Activated naive CD8-positive, alpha-beta T cell treated with anti-CD3 and anti-CD28 coated beads, Interleukin-2, amount 50 U/mL, for 24 hours (primary cell): ENCODE measurements around the gene DLG2.
"Not testable (repeated sequence)": the region's sequence is repeated elsewhere in the genome, so short reads cannot be mapped to it uniquely, and the experiment has no call there.

Experiments used
- ATAC-seq: fragments of 150-1000 bp; cut with Tn5 transposase; one replicate; pipeline ENCODE4 v1.10.0; 2021
- DNase-seq: peaks from one replicate; pipeline ENCODE4 v3.0.0; 2021
- H3K27ac Mint-ChIP-seq: one replicate; pipeline ENCODE4 v1.8.0; 2021; ENCODE audit warnings: mild to moderate bottlenecking, mixed read lengths
- H3K27me3 Mint-ChIP-seq: one replicate; pipeline ENCODE4 v1.8.0; 2021; ENCODE audit warnings: mixed read lengths
- H3K36me3 Mint-ChIP-seq: one replicate; pipeline ENCODE4 v1.8.0; 2021; ENCODE audit warnings: low read depth, mixed read lengths
- H3K4me1 Mint-ChIP-seq: one replicate; pipeline ENCODE4 v1.8.0; 2021; ENCODE audit warnings: mixed read lengths
- H3K4me3 Mint-ChIP-seq: one replicate; pipeline ENCODE4 v1.8.0; 2021; ENCODE audit warnings: mild to moderate bottlenecking, moderate library complexity, mixed read lengths
- H3K9me3 Mint-ChIP-seq: one replicate; pipeline ENCODE4 v1.8.0; 2021; ENCODE audit warnings: mixed read lengths

DLG2 gene

GRCh38 chr11:85318573-85318972 is 308.6 kb downstream of the DLG2 start:
- peaks cover 8% of the 10 kb centered on the region for H3K9me3 Mint-ChIP-seq
- H3K36me3 Mint-ChIP-seq: no peaks in the 10 kb centered on the region
- no peaks in the 10 kb centered on the region for H3K27me3 Mint-ChIP-seq
- no peak overlapping the region for H3K27ac Mint-ChIP-seq
- DNase-seq: no peak
- peaks cover 2% of the 10 kb centered on the region for H3K4me1 Mint-ChIP-seq
- H3K4me3 Mint-ChIP-seq: no peak overlapping the region
- ATAC-seq: no peak

DNA sequence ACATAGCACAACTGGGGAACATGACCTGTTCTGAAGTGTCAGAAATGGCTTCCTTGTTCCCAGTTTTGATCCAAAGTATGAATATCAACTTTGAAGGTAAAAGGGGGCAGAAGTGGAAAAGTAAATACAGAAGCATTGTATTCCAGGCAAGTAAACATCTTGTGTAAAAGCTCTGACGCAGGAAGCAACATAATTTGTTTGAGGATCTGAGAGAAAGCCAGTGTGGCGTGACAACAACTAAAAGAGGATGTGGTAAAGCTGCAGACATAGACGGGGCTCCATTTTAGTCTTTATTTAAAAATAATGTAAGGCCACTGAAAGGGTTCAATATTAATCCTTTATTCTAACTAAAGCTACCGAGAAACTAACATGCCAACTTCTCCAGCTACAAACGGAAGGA is 310.2 kb downstream of the DLG2 start:
- Mint-ChIP-seq H3K4me3 (no peak overlapping the region), H3K27ac (no peak overlapping the region), H3K27me3 (no peaks in the 10 kb centered on the region), H3K9me3 (peaks cover 8% of the 10 kb centered on the region), H3K36me3 (no peaks in the 10 kb centered on the region), H3K4me1 (peaks cover 2% of the 10 kb centered on the region)
- ATAC-seq: no peak
- no peak for DNase-seq

DNA sequence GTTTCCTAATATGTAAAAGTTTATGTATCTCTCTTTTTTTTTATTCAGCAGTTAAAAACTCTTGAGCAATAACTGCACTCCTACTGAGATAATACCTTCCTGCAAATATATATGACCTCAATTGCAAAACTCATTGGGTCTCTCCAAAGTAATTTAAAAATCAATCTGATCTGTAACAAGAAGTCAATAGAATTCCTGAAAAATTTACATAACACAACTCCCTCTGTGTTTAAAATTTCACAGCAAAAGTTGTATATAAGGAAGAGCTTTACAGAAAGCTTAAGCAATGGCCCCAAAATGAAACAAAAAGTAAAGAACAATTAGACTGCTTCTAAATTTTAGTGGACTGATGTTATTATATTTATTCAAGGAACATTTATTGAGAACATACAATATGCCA is 313.4 kb downstream of the DLG2 start:
- no peak overlapping the region for H3K4me3 Mint-ChIP-seq
- ATAC-seq (no peak), DNase-seq (no peak)
- H3K27ac Mint-ChIP-seq: no peak overlapping the region
- peaks cover 2% of the 10 kb centered on the region for H3K4me1 Mint-ChIP-seq
- no peaks in the 10 kb centered on the region for H3K36me3 Mint-ChIP-seq
- no peaks in the 10 kb centered on the region for H3K27me3 Mint-ChIP-seq
- peaks cover 11% of the 10 kb centered on the region for H3K9me3 Mint-ChIP-seq

- Mint-ChIP-seq H3K4me3 (no peak overlapping the region), H3K9me3 (peaks cover 7% of the 10 kb centered on the region), H3K36me3 (no peaks in the 10 kb centered on the region), H3K27me3 (no peaks in the 10 kb centered on the region), H3K27ac (no peak overlapping the region), H3K4me1 (no peaks in the 10 kb centered on the region)
- no peak for ATAC-seq
- DNase-seq: no peak
Observed at GRCh38 chr11:85310479-85310878, 316.7 kb downstream of the DLG2 start.

GRCh38 chr11:85307366-85307765 is 319.8 kb downstream of the DLG2 start:
- no peaks in the 10 kb centered on the region for H3K36me3 Mint-ChIP-seq
- peaks cover 3% of the 10 kb centered on the region for H3K9me3 Mint-ChIP-seq
- no peak overlapping the region for H3K27ac Mint-ChIP-seq
- H3K4me3 Mint-ChIP-seq: no peak overlapping the region
- ATAC-seq (no peak), DNase-seq (no peak)
- H3K27me3 Mint-ChIP-seq: no peaks in the 10 kb centered on the region
- no peaks in the 10 kb centered on the region for H3K4me1 Mint-ChIP-seq

DNA sequence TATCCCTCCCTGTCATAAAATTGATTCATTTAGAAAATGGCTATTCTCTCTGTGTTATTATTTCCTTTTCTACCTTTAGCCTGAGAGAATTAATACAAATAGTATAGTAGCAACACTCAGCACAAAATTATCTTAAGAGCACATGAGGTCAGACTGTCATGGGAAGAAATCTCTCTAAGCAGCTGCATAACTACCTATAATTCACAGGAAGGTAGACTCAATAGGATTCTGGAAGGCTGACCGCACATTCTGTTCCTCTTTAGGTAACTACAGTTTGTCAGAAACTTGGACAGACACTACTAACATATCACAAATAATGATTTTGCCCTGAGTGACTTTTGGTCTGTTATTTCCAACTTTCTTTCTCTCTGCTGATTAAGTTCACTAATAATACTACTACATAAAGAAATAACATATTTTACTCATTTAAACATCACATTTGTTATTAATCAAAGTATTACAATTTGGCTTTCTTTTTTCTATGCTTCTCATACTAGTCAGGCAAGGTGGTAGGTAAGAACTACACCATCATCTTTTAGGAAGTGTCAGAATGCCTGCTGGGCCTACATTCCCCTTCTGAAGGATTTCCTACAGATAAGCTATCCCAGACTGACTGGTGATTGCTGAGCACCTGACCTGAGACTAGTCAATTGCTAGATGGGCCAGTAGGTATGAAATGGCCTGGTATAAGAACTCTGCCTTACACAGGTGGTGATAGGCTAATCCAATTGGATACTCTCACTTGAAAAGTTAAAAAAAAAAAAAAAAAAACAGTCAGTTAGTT is 325.1 kb downstream of the DLG2 start:
- H3K27ac Mint-ChIP-seq: no peak overlapping the region

GRCh38 chr11:85299258-85299942 is 327.7 kb downstream of the DLG2 start:
- no peaks in the 10 kb centered on the region for H3K4me1 Mint-ChIP-seq
- H3K27me3 Mint-ChIP-seq: no peaks in the 10 kb centered on the region
- DNase-seq (no peak), ATAC-seq (no peak)
- H3K36me3 Mint-ChIP-seq: no peaks in the 10 kb centered on the region
- no peak overlapping the region for H3K27ac Mint-ChIP-seq
- no peaks in the 10 kb centered on the region for H3K9me3 Mint-ChIP-seq
- H3K4me3 Mint-ChIP-seq: no peak overlapping the region

More for the DNA sequence above, 325.1 kb downstream of the DLG2 start:
- DNase-seq: no peak
- no peaks in the 10 kb centered on the region for H3K4me1 Mint-ChIP-seq
- no peak for ATAC-seq
- no peaks in the 10 kb centered on the region for H3K9me3 Mint-ChIP-seq
- no peaks in the 10 kb centered on the region for H3K36me3 Mint-ChIP-seq
- no peaks in the 10 kb centered on the region for H3K27me3 Mint-ChIP-seq
- no peak overlapping the region for H3K4me3 Mint-ChIP-seq

DNA sequence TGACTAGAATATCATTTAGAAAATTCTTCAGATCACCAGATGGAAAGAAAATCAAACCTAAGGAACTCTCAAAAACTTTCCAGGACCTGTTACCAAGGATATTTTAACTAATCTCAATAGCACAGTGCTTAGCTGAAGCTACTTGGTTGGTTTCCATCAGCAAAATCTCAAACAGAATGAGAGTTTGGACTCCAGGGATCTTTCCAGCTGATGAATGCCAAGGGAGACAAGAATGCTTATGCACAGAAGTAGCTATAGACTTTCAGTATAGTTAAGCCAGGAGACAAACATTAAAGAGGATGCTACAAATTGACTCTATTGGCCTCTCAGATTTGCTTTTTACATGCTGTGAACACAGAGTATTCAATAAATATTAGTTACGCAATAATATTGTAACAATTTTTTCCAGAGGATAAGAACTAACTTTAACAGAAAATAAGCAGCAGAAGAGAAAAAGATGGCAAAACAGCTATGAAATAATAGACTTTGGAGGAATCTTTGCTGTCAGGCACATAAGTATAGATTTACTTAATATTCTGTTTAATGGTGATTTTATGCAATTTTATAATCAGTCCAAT is 331.4 kb downstream of the DLG2 start:
- H3K27me3 Mint-ChIP-seq: no peaks in the 10 kb centered on the region
- DNase-seq (no peak), ATAC-seq (no peak)
- no peaks in the 10 kb centered on the region for H3K36me3 Mint-ChIP-seq
- H3K4me1 Mint-ChIP-seq: no peaks in the 10 kb centered on the region
- no peak overlapping the region for H3K27ac Mint-ChIP-seq
- no peak overlapping the region for H3K4me3 Mint-ChIP-seq
- no peaks in the 10 kb centered on the region for H3K9me3 Mint-ChIP-seq

GRCh38 chr11:85281550-85281949 is 345.6 kb downstream of the DLG2 start:
- H3K36me3 Mint-ChIP-seq: no peaks in the 10 kb centered on the region
- H3K4me1 Mint-ChIP-seq: no peaks in the 10 kb centered on the region
- H3K27ac Mint-ChIP-seq: no peak overlapping the region
- H3K9me3 Mint-ChIP-seq: peaks cover 4% of the 10 kb centered on the region
- DNase-seq (no peak), ATAC-seq (no peak)
- no peak overlapping the region for H3K4me3 Mint-ChIP-seq
- H3K27me3 Mint-ChIP-seq: no peaks in the 10 kb centered on the region

DNA sequence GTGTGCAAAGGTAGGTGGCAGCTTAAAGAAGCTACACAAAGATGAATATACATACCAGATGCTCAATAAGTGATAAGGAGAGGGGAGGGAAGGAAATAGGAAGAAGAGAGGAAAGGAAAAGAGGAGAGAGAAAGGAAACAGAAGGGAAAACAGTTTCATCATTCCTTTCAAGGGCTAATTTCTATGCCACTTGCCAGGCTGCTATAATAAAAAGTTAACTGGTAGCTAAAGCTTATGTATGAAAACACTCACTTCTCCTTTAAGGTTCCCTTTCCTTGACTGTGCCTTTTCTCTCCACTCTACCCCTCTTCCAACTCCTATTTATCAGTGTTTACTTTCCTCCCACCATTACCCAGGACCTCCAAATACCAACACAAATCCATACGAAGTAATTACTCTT is 347.9 kb downstream of the DLG2 start:
- H3K27ac Mint-ChIP-seq: no peak overlapping the region
- peaks cover 4% of the 10 kb centered on the region for H3K9me3 Mint-ChIP-seq
- no peaks in the 10 kb centered on the region for H3K4me1 Mint-ChIP-seq
- ATAC-seq: no peak
- DNase-seq: no peak
- no peak overlapping the region for H3K4me3 Mint-ChIP-seq
- H3K36me3 Mint-ChIP-seq: no peaks in the 10 kb centered on the region
- H3K27me3 Mint-ChIP-seq: no peaks in the 10 kb centered on the region

- ATAC-seq: no peak
- peaks cover 4% of the 10 kb centered on the region for H3K9me3 Mint-ChIP-seq
- H3K4me3 Mint-ChIP-seq: no peak overlapping the region
- H3K36me3 Mint-ChIP-seq: no peaks in the 10 kb centered on the region
- H3K27ac Mint-ChIP-seq: no peak overlapping the region
- DNase-seq: no peak
- H3K27me3 Mint-ChIP-seq: no peaks in the 10 kb centered on the region
- no peaks in the 10 kb centered on the region for H3K4me1 Mint-ChIP-seq
Observed at GRCh38 chr11:85277693-85278092, 349.5 kb downstream of the DLG2 start.

GRCh38 chr11:85276332-85276731 is 350.8 kb downstream of the DLG2 start:
- H3K9me3 Mint-ChIP-seq: peaks cover 9% of the 10 kb centered on the region
- no peaks in the 10 kb centered on the region for H3K27me3 Mint-ChIP-seq
- H3K4me1 Mint-ChIP-seq: no peaks in the 10 kb centered on the region
- ATAC-seq (no peak), DNase-seq (no peak)
- H3K36me3 Mint-ChIP-seq: no peaks in the 10 kb centered on the region
- H3K4me3 Mint-ChIP-seq: no peak overlapping the region
- no peak overlapping the region for H3K27ac Mint-ChIP-seq

DNA sequence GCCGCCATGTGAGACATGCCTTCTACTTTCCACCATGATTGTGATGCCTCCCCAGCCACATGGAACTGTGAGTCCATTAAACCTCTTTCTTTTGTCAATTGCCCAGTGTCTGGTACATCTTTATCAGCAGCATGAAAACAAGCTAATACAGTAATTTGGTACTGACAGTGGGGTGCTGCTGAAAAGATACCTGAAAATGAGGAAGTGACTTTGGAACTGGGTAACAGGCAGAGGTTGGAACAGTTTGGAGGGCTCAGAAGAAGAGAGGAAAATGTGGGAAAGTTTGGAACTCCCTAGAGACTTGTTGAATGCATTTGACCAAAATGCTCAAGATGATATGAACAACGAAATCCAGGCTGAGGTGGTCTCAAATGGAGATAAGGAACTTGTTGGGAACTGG is 356.8 kb downstream of the DLG2 start:
- H3K36me3 Mint-ChIP-seq, H3K4me3 Mint-ChIP-seq, H3K4me1 Mint-ChIP-seq, ATAC-seq, DNase-seq, H3K27me3 Mint-ChIP-seq, H3K27ac Mint-ChIP-seq: not testable (repeated sequence)
- H3K9me3 Mint-ChIP-seq: peaks cover 17% of the 10 kb centered on the region

DNA sequence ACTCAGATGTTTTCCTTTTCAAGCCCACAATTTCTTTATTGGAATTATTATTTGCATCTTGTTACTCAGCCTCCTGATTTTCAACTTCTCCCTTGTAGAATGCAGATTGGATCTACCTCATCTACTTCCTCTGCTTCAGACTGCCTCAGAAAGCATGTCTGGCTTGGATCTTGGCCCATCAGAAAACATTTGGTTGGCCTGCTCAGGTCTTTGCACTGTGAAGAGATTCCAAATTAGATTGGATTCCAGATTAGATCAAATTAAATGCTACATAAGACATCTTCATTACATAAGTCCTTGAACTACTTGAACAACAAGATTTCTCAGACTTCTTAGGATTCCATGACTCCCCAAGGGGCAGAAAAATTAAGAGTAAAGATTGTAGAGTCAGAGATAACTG is 358.0 kb downstream of the DLG2 start:
- no peaks in the 10 kb centered on the region for H3K27me3 Mint-ChIP-seq
- H3K4me1 Mint-ChIP-seq: no peaks in the 10 kb centered on the region
- H3K9me3 Mint-ChIP-seq: peaks cover 17% of the 10 kb centered on the region
- no peak overlapping the region for H3K27ac Mint-ChIP-seq
- no peak overlapping the region for H3K4me3 Mint-ChIP-seq
- no peaks in the 10 kb centered on the region for H3K36me3 Mint-ChIP-seq
- ATAC-seq: no peak
- DNase-seq: no peak

GRCh38 chr11:85266646-85267045 is 360.5 kb downstream of the DLG2 start:
- Mint-ChIP-seq H3K36me3 (no peaks in the 10 kb centered on the region), H3K27me3 (no peaks in the 10 kb centered on the region), H3K9me3 (peaks cover 8% of the 10 kb centered on the region), H3K4me1 (no peaks in the 10 kb centered on the region), H3K4me3 (no peak overlapping the region), H3K27ac (no peak overlapping the region)
- DNase-seq (no peak), ATAC-seq (no peak)
